Measurements from ENCODE around the gene VSX1.

DNA sequence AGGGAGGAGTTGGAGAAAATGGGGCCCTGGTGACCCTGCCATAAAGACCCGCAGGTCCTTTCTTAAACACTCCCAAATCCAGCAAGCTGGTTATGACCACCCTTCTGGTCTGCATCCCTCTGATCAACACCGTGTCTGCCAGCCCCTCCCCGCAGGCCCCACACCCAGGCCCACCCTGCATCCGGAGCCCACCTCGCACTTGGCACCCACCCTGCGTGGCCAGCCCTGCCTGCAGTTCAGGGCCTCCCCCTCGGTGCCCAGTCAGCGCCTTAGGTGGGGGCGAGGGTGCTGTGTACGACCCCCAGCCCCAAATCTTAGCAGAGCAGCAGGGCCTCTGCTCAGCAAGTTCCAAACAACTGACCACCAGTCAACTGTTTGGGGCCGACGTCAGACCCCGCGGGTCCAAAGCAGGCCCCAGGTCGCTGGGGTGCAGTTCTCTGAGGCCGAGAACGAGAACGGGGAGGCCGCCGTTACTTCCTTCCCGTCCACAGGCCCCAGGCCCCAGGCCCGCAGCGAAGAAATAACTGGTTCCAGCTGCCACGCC is 25.2 kb downstream of the VSX1 start:
- TF ChIP-seq EP300 (IDR thresholded peaks at IDR 0.05), result no peak
- TF ChIP-seq, protein P1, sequence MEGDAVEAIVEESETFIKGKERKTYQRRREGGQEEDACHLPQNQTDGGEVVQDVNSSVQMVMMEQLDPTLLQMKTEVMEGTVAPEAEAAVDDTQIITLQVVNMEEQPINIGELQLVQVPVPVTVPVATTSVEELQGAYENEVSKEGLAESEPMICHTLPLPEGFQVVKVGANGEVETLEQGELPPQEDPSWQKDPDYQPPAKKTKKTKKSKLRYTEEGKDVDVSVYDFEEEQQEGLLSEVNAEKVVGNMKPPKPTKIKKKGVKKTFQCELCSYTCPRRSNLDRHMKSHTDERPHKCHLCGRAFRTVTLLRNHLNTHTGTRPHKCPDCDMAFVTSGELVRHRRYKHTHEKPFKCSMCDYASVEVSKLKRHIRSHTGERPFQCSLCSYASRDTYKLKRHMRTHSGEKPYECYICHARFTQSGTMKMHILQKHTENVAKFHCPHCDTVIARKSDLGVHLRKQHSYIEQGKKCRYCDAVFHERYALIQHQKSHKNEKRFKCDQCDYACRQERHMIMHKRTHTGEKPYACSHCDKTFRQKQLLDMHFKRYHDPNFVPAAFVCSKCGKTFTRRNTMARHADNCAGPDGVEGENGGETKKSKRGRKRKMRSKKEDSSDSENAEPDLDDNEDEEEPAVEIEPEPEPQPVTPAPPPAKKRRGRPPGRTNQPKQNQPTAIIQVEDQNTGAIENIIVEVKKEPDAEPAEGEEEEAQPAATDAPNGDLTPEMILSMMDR (IDR thresholded peaks at IDR 0.05), result no peak

Measured in gastroesophageal sphincter (tissue), 3 donors.